NOMO-1 (cell line): ENCODE measurements around the gene ERP44.

Source experiments
- DNase-seq, 2 experiments: peaks; one replicate each; lab custom pipeline; 2025; ENCODE audit not compliant: unreplicated experiment in 2 of 2; lab: John Stamatoyannopoulos, UW

ERP44 gene

GRCh38 chr9:99955606-99956005 lies 143.2 kb downstream of the ERP44 start:
- DNase-seq: no peak

- no peak for DNase-seq
Measured at GRCh38 chr9:99954819-99955218, 144.0 kb downstream of the ERP44 start.

- DNase-seq: no peak
Measured at GRCh38 chr9:99953861-99954507, 144.8 kb downstream of the ERP44 start.

- DNase-seq: no peak
Measured at GRCh38 chr9:99948896-99949295, 149.9 kb downstream of the ERP44 start.

- DNase-seq: no peak
Measured at GRCh38 chr9:99948482-99948881, 150.3 kb downstream of the ERP44 start.

DNA sequence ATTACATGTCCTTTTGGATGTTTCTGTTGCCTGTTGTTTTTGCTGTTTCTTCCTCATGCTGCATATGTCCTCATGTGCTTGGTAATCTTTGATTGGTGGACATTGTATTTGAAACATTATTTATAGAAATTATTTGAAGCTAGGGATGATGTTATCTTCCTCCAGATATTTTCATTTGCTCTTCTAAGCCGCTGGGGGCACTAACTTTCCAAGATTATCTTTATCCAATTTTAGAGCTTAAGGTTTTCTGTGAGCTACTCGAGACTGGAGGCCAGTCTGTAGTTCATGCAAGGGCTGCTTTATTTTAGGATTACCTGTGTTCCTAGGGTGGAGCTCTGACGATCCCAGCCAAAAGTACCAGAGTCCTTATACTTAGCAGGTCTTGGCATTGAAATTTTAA lies 151.4 kb downstream of the ERP44 start:
- DNase-seq: no peak

DNA sequence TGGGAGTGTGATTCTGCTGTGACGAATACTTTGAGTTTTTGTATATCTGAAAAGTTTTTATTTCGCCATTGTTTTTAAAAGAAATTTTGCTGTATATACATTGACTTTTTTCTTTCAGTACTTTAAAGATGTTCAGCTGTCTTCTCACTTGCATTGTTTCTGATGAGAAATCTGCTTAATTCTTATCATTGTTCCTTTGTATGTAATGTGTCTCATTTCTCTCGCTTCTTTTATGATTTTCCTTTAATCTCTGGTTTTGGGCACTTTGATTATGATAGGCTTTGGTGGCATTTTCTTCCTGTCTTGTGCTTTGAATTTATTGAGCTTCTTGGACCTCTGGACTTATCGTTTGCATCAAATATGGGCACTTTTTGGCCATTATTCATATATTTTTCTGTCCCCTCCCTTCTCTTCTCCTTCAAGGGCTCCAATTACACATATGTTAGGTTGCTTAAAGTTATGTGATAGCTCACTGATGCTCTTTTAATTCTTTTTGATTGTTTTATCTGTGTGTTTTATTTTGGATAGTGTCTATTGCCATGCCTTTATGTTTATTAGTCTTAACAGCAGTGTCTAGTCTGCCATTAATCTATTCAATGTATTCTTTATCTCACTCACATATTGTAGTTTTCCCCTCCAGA lies 161.7 kb downstream of the ERP44 start:
- no peak for DNase-seq

DNA sequence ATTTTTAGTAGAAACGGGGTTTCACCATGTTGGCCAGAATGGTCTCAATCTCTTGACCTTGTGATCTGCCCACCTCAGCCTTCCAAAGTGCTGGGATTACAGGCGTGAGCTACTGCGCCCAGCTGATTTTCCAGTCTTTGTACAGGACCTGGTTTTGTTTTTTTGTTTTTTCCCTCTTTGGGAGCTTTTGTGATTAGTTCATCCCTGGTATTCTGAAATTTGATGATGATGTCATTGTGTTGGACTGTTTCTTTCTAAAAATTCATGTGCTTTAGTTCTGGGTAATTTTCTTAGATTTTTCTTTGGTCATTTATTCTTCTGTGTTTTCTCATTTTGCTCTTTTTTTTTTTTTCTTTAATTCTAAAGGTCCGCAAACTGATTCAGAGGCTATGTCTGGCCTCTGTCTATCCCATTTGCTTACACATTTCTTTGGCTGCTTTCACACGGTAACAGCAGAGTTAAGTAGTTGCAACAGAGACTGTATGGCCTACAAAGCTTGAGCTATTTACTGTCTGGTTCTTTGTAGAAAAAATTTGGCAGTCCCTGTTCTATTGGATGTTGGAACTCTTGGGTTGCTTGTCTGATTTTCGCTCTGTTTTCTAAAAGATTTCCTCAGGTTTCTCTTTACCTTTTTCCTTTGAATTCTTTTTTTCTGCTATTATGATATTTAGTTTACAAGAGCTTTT lies 167.5 kb downstream of the ERP44 start:
- DNase-seq: no peak

- no peak for DNase-seq
Measured at GRCh38 chr9:99929652-99930051, 169.1 kb downstream of the ERP44 start.
